Activated T-helper 1 cell treated with anti-CD3 and anti-CD28 coated beads, Interleukin-12 subunit alpha, Interleukin-12 subunit beta, Interleukin-2, Interleukin-4 antibody, amounts not matched to agents 30 ng/mL and 10 ng/mL and 1 ng/mL, durations not matched to agents 14 hours and 24 hours and 36 hours (primary cell): ENCODE measurements around the gene GPC1. TPM values are rescaled to one million over a fixed set of nuclear protein-coding genes. Genes with fewer than 3 reads are reported as not detected.

Experiments used
- DNase-seq: peaks from one replicate; pipeline ENCODE4 v3.0.0; 2021; ENCODE audit warnings: low spot score
- H3K27ac Mint-ChIP-seq: one replicate; pipeline ENCODE4 v1.8.0; 2021; ENCODE audit warnings: mild to moderate bottlenecking, mixed read lengths
- H3K27me3 Mint-ChIP-seq: one replicate; pipeline ENCODE4 v1.8.0; 2022; ENCODE audit warnings: mild to moderate bottlenecking, moderate library complexity, mixed read lengths; ENCODE audit not compliant: insufficient read depth
- H3K36me3 Mint-ChIP-seq: one replicate; pipeline ENCODE4 v1.8.0; 2021; ENCODE audit warnings: low read depth, mixed read lengths
- H3K4me1 Mint-ChIP-seq: one replicate; pipeline ENCODE4 v1.8.0; 2021; ENCODE audit warnings: low read depth, mixed read lengths
- H3K4me3 Mint-ChIP-seq: one replicate; pipeline ENCODE4 v1.8.0; 2021; ENCODE audit warnings: mild to moderate bottlenecking, moderate library complexity, mixed read lengths
- H3K9me3 Mint-ChIP-seq: one replicate; pipeline ENCODE4 v1.8.0; 2021; ENCODE audit warnings: mixed read lengths
- intact Hi-C: fragments of 100-400 bp; cut with micrococcal nuclease; formaldehyde crosslinking; loops from one replicate; pipeline ENCODE4 v1.15.1; 2024
- total RNA-seq: library from RNA; stranded (reverse); gene quantifications from 2 replicates; pipeline ENCODE4 v1.2.3, GENCODE V29; 2022

Gene GPC1
- total RNA-seq, 1 donor from 2014 or later = 6.2 TPM

- no peaks in the 10 kb centered on the region for H3K27me3 Mint-ChIP-seq
- intact Hi-C loops = no loop called here
- H3K9me3 Mint-ChIP-seq = peaks cover 2% of the 10 kb centered on the region
- no peak overlapping the region for H3K4me3 Mint-ChIP-seq
- DNase-seq = no peak
- no peak overlapping the region for H3K27ac Mint-ChIP-seq
- H3K36me3 Mint-ChIP-seq = peaks cover 9% of the 10 kb centered on the region
- no peaks in the 10 kb centered on the region for H3K4me1 Mint-ChIP-seq
These were observed 62.9 kb downstream of the GPC1 start for GRCh38 chr2:240498171-240498957.

DNA sequence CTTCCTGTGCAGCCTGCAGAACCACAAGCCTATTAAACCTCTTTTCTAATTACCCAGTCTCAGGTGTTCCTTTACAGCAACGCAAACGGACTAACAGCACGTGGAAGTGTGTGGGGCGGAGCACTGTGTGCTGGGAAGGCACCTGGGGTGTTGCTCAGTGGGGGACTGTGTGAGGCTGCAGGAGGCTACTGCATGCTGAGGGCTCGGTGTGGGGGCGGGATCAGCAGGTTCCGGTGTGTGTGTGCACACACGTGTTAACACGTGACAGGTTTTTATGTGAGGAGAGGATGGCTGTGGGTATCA is 63.4 kb downstream of the GPC1 start:
- Mint-ChIP-seq H3K27me3 (no peaks in the 10 kb centered on the region), H3K9me3 (no peaks in the 10 kb centered on the region), H3K36me3 (peaks cover 9% of the 10 kb centered on the region), H3K4me1 (no peaks in the 10 kb centered on the region), H3K27ac (no peak overlapping the region), H3K4me3 (no peak overlapping the region)
- no peak for DNase-seq
- intact Hi-C loops = no loop called here

DNA sequence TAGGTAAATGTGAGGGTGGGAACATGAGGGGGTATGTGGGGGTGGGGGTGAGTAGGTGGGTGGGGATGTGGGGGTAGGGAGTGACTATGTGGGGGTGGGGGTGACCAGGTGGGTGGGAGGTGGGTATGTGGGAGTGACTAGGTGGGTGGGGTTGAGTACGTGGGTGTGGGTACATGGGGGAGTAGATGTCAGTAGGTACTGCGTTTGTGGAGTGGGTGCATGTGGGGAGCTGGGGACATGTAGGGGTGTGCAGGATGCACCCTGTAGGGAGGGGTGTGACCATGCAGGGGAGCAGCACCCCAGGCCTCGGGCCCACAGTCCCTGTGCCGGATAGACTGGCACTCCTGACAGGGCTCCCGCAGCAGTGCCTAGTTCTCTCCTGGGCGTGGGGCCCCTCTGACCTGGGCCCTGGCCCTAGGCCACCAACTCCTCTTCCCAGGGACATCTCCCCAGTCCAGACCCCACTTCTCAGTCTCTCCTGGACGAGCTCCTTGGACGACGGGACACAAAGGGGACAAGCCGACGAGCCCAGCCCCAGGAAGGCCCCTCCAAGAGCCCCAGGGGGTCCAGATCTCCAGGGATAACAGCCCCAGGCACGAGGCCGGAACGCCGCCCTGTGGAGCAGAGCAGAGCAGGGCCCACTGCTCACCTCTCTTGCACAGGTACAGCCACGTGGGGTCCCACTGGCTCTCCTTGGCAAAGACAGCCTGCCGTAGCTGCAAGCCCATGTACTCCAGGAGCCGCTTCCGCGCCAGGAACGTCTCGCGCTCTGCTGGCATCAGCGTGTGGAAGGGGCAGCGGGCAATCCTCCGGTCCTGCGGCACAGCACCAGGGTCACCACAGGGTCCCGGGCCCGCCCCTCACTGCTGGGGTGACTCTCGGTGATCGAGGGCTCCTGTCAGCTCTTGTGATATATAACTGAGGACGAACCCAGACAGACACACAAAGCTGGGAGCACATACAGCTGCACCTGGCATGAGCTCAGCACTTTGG is 64.1 kb downstream of the GPC1 start:
- H3K4me1 Mint-ChIP-seq = no peaks in the 10 kb centered on the region
- intact Hi-C loops = no loop called here
- H3K36me3 Mint-ChIP-seq = peaks cover 9% of the 10 kb centered on the region
- H3K27ac Mint-ChIP-seq = no peak overlapping the region
- no peaks in the 10 kb centered on the region for H3K27me3 Mint-ChIP-seq
- no peaks in the 10 kb centered on the region for H3K9me3 Mint-ChIP-seq
- DNase-seq = no peak
- no peak overlapping the region for H3K4me3 Mint-ChIP-seq

DNA sequence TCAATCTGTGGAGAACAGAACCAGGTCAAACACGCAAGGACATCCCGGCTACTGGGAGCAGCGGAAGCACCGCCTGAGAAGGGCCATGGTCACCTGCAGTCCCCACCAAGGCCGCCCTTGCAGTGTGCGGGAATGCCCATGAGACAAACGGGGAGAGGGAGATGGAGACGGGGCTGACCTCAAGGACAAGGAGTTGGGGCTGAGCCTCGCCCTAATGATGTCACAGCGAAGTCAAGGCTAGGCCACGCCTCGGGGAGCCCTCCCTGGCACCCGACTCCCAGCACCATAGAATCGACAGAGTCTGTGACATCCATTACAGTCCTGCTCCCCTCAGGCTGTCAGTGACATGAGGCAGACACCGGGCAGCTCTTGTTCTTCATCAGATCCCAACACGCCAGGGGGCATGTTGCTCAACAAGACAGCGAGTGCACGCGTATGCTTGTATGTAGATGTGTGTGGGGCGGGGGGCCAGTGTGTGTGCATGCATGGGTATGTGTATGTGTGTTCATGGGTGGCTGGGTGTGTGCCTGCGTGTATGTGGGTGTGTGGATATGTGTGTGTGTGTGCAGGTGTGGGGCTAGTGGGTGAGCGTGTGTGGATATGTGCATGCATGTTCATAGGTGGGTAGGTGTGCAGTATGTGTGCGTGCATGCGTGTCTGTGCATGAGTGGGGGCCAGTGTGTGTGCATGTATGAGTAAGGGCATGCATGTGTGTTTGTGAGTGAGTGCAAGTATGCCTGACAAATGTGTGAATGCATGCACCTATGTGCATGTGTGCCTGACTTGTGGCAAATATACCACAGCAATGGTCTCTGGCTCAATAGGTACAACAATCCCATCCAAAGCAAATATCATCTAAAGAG is 65.3 kb downstream of the GPC1 start:
- H3K27me3 Mint-ChIP-seq = no peaks in the 10 kb centered on the region
- H3K4me3 Mint-ChIP-seq = no peak overlapping the region
- no peak overlapping the region for H3K27ac Mint-ChIP-seq
- H3K4me1 Mint-ChIP-seq = no peaks in the 10 kb centered on the region
- intact Hi-C loops = no loop called here
- peaks cover 9% of the 10 kb centered on the region for H3K36me3 Mint-ChIP-seq
- DNase-seq = no peak
- H3K9me3 Mint-ChIP-seq = no peaks in the 10 kb centered on the region

- no peak overlapping the region for H3K27ac Mint-ChIP-seq
- no peaks in the 10 kb centered on the region for H3K4me1 Mint-ChIP-seq
- H3K4me3 Mint-ChIP-seq = no peak overlapping the region
- no peaks in the 10 kb centered on the region for H3K27me3 Mint-ChIP-seq
- no peaks in the 10 kb centered on the region for H3K9me3 Mint-ChIP-seq
- H3K36me3 Mint-ChIP-seq = peaks cover 9% of the 10 kb centered on the region
- intact Hi-C loops = no loop called here
- DNase-seq = no peak
These were observed 66.1 kb downstream of the GPC1 start for GRCh38 chr2:240501531-240501991.

DNA sequence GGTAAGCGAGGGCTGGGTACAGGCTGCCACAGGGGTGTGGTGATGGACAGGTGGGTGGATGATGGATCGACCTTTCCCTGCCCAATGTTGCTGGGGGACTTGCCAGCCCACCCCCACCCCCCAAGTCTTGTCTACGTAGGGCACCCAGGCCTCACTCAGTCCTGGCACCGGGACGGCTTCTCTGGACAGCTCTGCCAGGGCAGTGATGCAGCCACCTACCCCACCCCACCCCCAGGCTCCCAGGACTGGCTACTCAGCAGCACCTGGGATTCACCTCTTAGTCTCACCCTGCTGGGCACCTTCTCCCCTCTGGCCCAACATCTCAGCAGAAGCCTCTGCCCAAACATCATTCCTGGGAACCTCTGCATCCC is 66.6 kb downstream of the GPC1 start:
- DNase-seq = no peak
- Mint-ChIP-seq H3K9me3 (no peaks in the 10 kb centered on the region), H3K27me3 (no peaks in the 10 kb centered on the region), H3K36me3 (peaks cover 9% of the 10 kb centered on the region), H3K27ac (no peak overlapping the region), H3K4me1 (no peaks in the 10 kb centered on the region), H3K4me3 (no peak overlapping the region)
- intact Hi-C loops = no loop called here

GRCh38 chr2:240502430-240503121 is 67.1 kb downstream of the GPC1 start:
- intact Hi-C loops = no loop called here
- H3K4me3 Mint-ChIP-seq = no peak overlapping the region
- H3K36me3 Mint-ChIP-seq = peaks cover 7% of the 10 kb centered on the region
- no peak for DNase-seq
- no peaks in the 10 kb centered on the region for H3K4me1 Mint-ChIP-seq
- no peak overlapping the region for H3K27ac Mint-ChIP-seq
- no peaks in the 10 kb centered on the region for H3K9me3 Mint-ChIP-seq
- H3K27me3 Mint-ChIP-seq = no peaks in the 10 kb centered on the region

DNA sequence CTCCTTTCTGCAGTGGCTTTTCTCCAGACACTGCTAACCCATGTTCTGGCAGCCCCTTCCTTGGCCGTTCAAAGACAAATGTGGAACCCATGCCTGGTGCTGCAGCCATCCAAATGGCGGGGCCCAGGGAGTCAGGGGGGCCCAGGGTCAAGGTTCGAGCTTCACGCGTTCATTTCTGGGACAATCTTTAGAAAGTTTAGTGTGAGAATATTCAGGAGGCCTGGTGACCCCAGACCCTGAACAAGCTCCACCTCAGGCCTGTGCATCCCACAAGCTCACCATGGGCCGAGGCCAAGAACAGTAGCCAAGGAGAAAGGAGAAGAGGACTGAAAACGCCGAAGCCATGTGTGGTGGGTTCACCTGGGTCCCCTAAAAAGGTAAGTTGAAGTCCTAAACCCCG is 67.9 kb downstream of the GPC1 start:
- no peak overlapping the region for H3K4me3 Mint-ChIP-seq
- H3K36me3 Mint-ChIP-seq = peaks cover 3% of the 10 kb centered on the region
- H3K4me1 Mint-ChIP-seq = no peaks in the 10 kb centered on the region
- no peaks in the 10 kb centered on the region for H3K9me3 Mint-ChIP-seq
- intact Hi-C loops = no loop called here
- no peak for DNase-seq
- no peaks in the 10 kb centered on the region for H3K27me3 Mint-ChIP-seq
- no peak overlapping the region for H3K27ac Mint-ChIP-seq

DNA sequence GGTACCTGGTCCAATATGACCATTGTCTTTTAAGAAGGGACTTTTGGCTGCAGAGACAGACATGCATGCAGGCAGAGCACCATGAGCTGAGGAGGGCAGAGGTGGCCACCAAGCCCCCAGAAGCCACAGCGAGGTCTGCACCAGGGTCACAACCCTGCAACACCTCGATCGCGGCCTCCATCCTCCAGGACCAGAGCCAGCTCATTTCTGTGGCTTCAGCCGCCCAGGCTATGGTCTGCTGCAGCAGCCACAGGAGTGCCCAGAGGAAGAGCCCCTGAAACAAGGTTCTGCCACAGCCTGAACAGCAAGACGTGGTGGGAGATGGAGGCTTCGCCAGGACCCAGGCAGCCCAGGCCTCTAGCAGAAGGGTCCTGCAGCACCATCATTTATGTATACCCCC is 68.4 kb downstream of the GPC1 start:
- DNase-seq = no peak
- Mint-ChIP-seq H3K36me3 (peaks cover 3% of the 10 kb centered on the region), H3K27me3 (no peaks in the 10 kb centered on the region), H3K9me3 (no peaks in the 10 kb centered on the region), H3K4me3 (no peak overlapping the region), H3K27ac (no peak overlapping the region), H3K4me1 (no peaks in the 10 kb centered on the region)
- intact Hi-C loops = no loop called here

GRCh38 chr2:240505910-240506309 is 70.4 kb downstream of the GPC1 start:
- DNase-seq = no peak
- H3K27me3 Mint-ChIP-seq = no peaks in the 10 kb centered on the region
- H3K4me1 Mint-ChIP-seq = no peaks in the 10 kb centered on the region
- no peaks in the 10 kb centered on the region for H3K9me3 Mint-ChIP-seq
- H3K27ac Mint-ChIP-seq = no peak overlapping the region
- H3K4me3 Mint-ChIP-seq = no peak overlapping the region
- intact Hi-C loops = no loop called here
- H3K36me3 Mint-ChIP-seq = no peaks in the 10 kb centered on the region

DNA sequence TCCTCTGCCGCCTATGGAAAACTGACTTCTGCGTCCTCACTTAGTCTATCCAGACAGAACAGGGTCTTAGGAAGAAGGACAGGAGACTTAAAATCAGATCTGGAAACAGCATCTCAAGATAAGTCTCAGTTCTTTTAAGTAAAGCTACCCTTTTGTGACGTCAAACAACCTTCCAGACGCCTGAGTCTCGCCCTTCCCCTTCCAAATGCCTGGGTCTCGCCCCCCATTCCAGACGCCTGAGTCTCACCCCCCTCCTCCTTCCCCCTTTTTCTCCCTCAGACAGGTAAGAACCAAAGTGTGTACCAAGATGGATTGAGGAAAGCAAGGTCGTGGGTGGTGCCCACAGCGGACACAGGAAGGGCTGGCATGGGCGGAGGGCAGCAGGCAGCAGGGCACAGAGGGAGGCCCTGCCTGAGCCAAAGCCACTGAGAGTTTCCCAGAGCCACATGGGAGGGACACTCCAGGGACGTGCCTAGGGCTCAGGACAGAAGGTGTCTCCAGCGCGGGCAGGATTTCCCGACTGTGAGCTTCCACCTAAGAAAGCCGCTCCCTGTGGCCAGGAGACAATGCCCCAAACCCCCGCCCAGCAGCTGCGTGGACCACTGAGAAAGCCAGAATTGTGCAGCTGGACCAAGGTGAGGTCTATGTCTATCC is 71.1 kb downstream of the GPC1 start:
- intact Hi-C loops = no loop called here
- DNase-seq = no peak
- Mint-ChIP-seq H3K27ac (no peak overlapping the region), H3K9me3 (no peaks in the 10 kb centered on the region), H3K36me3 (no peaks in the 10 kb centered on the region), H3K4me3 (no peak overlapping the region), H3K27me3 (no peaks in the 10 kb centered on the region), H3K4me1 (no peaks in the 10 kb centered on the region)
